ENCODE data around the gene UROS.

UROS gene

DNA sequence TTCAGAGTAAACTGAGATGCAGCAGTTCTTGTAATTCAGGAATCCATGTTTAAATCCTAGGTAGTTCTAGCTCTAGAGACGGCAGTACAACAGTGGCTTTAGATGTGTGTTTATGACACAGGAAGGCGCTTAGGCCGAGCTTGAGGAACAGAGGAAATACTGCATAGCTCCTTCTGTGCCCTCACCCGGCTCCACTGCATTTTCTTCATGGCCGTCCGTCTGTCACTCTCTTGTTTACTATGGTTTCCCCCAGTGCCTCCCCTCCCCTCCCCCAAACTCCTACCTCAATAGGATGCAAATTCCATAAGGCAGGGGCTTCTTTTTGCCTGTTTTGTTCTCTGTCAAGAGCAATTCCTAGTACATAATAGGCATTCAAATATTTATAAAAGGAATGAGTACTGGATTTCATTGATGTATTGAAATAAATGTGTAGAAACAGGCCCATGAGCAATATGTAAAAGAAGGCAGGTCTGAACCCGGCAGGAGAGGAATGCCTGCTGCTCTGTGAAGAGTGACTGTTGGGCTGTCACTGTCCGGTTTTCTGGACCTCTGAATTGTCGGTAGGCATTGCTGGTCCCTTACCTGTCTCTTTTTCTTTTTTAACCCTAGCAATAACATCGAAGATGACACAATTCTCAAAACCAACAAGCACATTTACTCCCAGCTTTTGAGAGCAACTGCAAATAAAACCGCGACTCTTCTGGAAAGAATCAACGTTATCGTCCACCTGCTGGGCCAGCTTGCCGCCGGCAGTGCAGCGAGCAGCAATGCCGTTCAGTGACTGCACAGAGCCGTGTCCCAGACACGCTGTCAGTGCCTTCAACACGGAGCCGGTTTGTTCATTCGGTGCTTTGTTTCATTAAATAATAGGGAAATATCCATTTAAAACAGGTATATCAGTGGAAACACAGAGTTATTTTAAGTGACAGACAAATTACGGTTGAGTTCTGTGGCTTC is 60.1 kb downstream of the UROS start:
- DNase-seq (ENCODE audit: low read depth), result no peak

DNA sequence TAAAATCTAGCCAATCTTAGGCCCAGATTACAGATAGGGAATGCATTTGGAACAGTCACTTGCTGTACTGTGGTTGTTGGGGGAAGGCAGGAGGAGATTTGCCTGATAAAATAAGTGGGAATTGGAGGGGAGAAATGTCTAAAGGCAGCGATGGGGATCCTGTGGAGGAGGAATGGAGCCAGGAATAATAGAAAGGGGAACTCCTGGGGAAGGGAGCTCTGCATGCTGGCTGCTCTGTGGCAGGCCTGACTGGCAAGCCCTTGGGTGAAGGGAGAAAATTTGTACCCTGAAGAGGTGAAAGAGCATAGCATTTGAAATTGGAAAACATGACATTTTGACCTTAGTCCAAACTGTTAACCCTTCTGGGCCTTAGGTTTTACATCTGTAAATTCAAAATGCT is 61.1 kb downstream of the UROS start:
- no peak for DNase-seq (ENCODE audit: low read depth)

DNA sequence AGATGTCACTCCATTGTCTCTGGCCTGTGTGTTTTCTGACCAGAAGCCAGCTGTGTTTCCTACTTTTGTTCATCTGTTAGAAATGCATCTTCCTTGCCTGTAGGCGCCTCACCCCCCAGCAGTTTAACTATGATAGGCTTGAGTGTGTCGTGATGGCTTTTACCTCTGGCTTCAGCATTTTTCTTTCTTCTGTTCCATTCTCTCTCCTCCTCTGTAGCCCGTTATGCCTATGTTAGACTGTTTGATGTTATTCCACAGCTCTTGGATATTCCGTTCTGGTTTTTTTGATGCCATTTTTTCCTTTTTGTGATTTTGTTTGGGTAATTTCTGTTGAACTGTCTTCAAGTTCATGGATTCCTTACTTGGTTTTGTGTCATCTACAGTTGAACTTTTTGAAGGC is 65.3 kb downstream of the UROS start:
- DNase-seq (ENCODE audit: low read depth), result no peak

DNA sequence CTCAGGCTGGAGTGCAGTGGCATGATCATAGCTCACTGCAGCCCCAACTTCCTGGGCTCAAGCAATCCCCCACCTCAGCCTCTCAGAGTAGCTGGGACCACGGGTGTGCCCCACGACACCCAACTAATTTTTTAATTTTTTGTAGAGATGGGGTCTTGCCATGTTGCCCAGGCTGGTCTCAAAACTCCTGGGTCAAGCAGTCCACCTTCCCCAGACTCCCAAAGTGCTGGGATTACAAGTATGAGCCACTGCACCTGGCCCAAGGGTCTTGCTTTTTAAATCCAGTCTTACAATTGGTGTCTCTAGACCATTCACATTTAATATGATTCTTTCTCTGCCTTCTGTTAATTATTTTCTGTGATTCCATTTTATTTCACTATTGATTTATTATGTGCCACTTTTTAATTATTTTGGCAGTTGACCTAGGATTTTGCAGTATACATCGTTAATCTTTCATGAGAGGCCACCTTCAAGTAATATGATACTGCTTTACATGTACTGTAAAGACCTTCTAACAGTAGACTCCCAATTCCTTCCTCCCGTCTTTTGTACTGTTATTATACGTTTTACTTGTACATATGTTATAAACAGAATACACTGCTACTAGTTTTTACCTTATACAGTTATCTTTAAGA is 66.1 kb downstream of the UROS start:
- no peak for DNase-seq (ENCODE audit: low read depth)

DNA sequence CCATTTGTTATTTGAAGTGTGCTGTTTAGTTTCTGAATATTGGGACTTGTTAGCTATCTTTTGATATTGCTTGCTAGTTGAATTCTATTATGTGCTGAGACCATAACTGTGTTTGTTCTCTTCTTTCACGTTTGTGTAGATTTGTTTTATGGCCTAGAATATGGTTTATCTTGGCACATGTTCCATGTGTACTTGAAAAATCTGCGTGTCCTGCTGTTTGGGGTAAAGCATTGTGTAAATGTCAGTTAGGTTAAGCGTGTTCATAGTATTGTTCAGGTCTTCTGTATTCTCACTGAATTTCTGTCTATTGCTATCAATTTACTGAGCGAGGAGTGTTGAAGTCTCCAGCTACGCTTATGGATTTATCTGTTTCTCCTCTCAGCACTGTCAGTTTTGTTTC is 66.9 kb downstream of the UROS start:
- DNase-seq (ENCODE audit: low read depth), result no peak

DNA sequence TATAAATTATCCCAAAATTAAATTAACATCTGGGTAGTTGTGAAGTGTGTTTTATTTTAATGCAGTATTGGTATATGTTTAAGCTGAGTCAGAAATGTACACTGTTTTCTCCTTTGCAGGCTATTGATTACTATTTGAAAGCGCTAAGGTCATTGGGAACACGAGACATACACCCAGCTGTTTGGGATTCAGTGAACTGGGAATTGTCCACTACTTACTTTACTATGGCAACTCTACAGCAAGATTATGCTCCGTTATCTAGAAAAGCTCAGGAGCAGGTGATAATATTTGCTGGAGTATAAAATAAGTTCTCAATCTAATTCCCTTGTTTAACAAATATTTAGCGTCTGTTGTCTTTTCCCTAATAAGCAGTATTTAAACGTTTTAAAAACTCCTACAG is 75.6 kb downstream of the UROS start:
- no peak for DNase-seq (ENCODE audit: low read depth)

DNA sequence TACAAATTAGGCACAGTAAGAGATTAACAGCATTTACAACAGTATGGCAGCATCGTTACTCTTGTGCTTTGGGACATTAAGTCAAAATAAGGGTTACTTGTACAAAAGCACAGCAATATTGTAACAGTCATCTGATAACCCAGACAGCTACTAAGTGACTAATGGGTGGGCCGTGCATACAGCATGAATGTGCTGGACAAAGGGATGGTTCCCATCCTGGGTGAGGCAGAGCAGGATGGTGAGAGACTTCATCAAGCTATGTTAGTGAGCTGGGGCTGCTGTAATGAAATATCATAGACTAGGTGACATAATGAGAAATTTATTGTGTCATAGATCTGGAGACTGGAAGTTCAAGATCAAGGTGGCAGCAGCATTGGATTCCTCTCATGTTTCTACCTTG is 78.1 kb downstream of the UROS start:
- DNase-seq (ENCODE audit: low read depth), result no peak

DNA sequence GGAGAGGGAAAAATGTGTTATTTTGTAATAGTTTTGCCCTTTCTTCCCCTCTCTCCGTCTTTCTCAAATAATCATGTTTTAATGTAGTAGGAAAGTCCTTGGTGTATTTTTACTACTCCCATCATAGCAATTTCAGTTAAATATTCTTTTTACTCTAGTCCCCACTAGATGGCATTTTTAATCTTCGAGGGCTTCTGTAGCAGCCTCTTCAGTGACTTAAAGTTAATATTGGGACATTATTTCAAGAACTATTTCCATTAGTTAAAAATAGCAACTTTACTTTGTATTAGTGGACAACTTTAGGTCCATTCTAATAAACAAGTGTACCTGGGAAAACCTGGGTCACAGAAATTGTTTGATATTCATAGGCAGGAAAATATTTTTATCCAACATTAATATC is 80.6 kb downstream of the UROS start:
- DNase-seq (ENCODE audit: low read depth), result no peak

DNA sequence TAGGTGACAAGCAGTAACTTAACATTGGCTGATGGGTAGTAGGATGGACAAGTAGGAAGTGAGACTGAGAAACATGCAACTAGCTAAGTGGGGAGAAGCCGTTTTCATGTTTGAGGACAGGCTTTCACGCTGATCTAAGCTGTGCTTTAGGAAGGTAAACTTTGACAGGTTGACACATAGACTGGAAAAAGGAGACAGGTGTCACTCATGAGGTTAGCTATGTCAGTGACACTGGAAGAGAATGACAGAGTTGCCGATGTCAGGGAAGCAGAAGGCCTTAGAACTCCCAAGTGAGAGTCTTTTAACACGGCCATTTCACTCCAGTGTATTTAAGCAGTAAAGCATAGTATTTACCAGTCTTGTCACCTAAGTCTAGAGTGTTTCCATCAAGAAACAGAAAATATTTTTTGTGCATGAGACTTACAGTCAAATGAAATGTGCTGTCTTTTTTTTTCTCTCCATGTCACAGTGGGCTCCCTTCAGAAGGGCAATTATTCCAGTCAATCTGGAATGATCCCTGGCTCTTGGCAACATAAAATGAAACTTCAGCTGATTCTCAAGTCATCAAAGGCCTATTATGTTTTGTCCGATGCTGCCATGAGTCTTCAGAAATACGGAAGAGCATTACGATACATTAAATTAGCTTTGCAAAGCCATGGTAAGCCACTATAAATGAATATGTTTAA is 82.9 kb downstream of the UROS start:
- DNase-seq (ENCODE audit: low read depth), result no peak

All from stimulated activated CD8-positive, alpha-beta memory T cell treated with anti-CD3 and anti-CD28 coated beads, Interleukin-12 subunit alpha, Interleukin-12 subunit beta, amount 100 ng/mL, for 1 hour (primary cell).